ELR (cell line): Measurements from ENCODE around the gene FUT3.

Source experiments
- DNase-seq: peaks from one replicate; pipeline ENCODE4 v3.0.0-alpha.2; 2015; ENCODE audit warnings: low read depth

FUT3 gene

GRCh38 chr19:5824751-5825150, 26.5 kb downstream of the FUT3 start:
- no peak for DNase-seq

- peak; percentile 43 for DNase-seq
Observed at GRCh38 chr19:5823579-5824281, 27.5 kb downstream of the FUT3 start.

GRCh38 chr19:5822181-5822844, 28.9 kb downstream of the FUT3 start:
- no peak for DNase-seq

GRCh38 chr19:5821521-5822180, 29.6 kb downstream of the FUT3 start:
- DNase-seq: no peak

GRCh38 chr19:5820785-5821184, 30.5 kb downstream of the FUT3 start:
- DNase-seq: no peak

- DNase-seq: no peak
Observed at GRCh38 chr19:5818594-5818993, 32.7 kb downstream of the FUT3 start.

- no peak for DNase-seq
Observed at GRCh38 chr19:5817218-5817617, 34.0 kb downstream of the FUT3 start.

- DNase-seq: no peak
Observed at GRCh38 chr19:5814852-5815246, 36.4 kb downstream of the FUT3 start.

GRCh38 chr19:5814123-5814851, 37.0 kb downstream of the FUT3 start:
- no peak for DNase-seq

- no peak for DNase-seq
Observed at GRCh38 chr19:5811117-5811516, 40.1 kb downstream of the FUT3 start.

GRCh38 chr19:5809469-5809868, 41.8 kb downstream of the FUT3 start:
- DNase-seq: no peak

- no peak for DNase-seq
Observed at GRCh38 chr19:5809053-5809452, 42.2 kb downstream of the FUT3 start.

- DNase-seq: no peak
Observed at GRCh38 chr19:5808120-5808816, 43.0 kb downstream of the FUT3 start.

- no peak for DNase-seq
Observed at GRCh38 chr19:5806905-5807304, 44.3 kb downstream of the FUT3 start.

- no peak for DNase-seq
Observed at GRCh38 chr19:5806133-5806489, 45.1 kb downstream of the FUT3 start.

- peak; percentile 67 for DNase-seq
Observed at GRCh38 chr19:5805462-5806132, 45.7 kb downstream of the FUT3 start.

- DNase-seq: no peak
Observed at GRCh38 chr19:5804516-5805461, 46.5 kb downstream of the FUT3 start, which contains the start of gene NRTN. Gene NRTN (plus strand): TSS chr19:5805067. CDS start chr19:5824166, 19,099 bp downstream.

GRCh38 chr19:5803752-5804515, 47.3 kb downstream of the FUT3 start:
- DNase-seq: peak; percentile 90

- no peak for DNase-seq
Observed at GRCh38 chr19:5803441-5803751, 47.9 kb downstream of the FUT3 start.
